VCaP (cell line): ENCODE data around the gene PTPRCAP.
A peak's percentile ranks its signal among the peaks of the same experiment; 100 is the strongest.

Source experiments
- H3K27ac ChIP-seq: fragments of 450-650 bp; 2 replicates; pipeline ENCODE4 v1.5.1; 2017
- CTCF ChIP-seq: fragments of 450-650 bp; conservative IDR thresholded peaks from 2 replicates; pipeline ENCODE4 v1.5.1; 2017; ENCODE audit warnings: mild to moderate bottlenecking, moderate library complexity

The PTPRCAP gene

GRCh38 chr11:67416416-67417335 is 20.8 kb downstream of the PTPRCAP start:
- TF ChIP-seq CTCF = no peak
- H3K27ac ChIP-seq = no peak overlapping the region; the same call in 1 of the 2 replicates

DNA sequence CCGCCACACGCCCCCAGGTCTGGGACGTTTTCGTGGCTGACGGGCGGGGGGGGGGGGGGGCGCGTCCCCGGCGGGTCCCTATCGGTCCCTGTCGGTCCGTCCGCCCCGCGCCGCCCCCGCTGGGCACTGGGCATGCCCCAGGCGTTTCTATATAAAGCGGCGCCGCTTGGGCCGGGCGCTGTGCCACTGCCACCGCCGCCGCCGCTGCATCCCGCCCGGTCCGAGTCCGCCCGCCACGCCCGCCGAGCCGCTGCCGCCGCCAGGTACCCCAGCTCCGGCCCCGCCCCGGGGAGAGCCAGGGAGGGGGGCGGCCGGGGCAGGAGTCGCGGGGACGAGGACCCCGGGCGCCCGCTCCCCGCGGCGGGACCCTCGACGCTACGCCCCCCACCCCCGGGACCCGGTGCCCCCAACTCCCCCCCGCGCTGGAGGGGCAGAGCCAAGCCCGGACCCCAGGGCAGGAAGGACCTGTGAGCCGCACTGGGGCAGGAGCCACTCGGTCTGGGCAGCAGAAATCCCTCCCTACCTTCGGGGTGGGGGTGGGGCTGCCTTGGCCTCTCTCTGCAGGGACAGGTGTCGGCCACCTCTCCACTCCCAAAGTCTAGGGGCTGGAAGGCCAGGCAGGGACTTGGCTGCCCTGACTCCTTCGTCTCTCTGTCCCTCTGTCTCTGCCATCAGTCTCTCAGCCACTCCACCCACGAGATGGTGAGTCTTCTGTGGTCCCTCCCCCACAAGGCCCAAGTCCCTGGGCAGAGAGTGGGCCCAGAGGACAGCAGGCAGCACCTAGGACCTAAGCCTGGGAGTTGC is 21.8 kb downstream of the PTPRCAP start, which contains the start of gene CARNS1:
Gene CARNS1, plus strand, starts transcription at position 178 of the 804 bp plus-strand sequence. Its CDS starts 522 bp downstream, at position 700.
- TF ChIP-seq CTCF = no peak
- peak within 1 kb of the TSS; percentile 56; the same call in 1 of the 2 replicates for H3K27ac ChIP-seq

DNA sequence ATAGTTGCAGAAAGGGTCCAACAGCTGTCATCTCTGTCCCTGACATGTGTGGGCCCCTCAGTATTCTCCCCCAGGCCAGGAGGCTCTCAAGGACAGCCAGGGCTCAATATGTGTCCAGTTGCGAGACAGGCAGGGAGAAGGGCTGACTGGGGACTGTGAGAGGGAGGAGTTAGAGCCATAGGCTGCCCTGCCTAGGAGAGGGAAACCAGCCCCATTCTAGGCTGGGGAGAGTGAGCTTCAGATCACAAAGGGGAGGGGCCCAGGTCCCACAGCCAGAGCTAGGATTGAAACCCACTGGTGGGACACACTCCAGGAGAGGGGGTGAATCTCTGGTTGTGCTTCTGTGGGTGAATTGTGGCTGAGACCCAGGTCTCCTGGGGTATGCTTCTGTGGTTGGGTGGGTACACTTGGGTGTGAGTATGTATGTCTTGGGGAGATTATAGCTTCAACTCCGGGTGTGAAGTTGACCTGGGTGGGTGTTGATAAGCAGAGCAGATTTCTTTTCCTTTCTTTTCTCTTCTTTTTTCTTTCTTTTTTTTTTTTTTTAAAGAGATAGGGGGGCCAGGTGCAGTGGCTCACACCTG is 24.1 kb downstream of the PTPRCAP start:
- no peak overlapping the region for H3K27ac ChIP-seq
- no peak for TF ChIP-seq CTCF

GRCh38 chr11:67412495-67413179 is 24.8 kb downstream of the PTPRCAP start:
- TF ChIP-seq CTCF = no peak
- H3K27ac ChIP-seq = no peak overlapping the region

GRCh38 chr11:67411785-67412152 is 25.7 kb downstream of the PTPRCAP start:
- no peak overlapping the region for H3K27ac ChIP-seq
- TF ChIP-seq CTCF = no peak

DNA sequence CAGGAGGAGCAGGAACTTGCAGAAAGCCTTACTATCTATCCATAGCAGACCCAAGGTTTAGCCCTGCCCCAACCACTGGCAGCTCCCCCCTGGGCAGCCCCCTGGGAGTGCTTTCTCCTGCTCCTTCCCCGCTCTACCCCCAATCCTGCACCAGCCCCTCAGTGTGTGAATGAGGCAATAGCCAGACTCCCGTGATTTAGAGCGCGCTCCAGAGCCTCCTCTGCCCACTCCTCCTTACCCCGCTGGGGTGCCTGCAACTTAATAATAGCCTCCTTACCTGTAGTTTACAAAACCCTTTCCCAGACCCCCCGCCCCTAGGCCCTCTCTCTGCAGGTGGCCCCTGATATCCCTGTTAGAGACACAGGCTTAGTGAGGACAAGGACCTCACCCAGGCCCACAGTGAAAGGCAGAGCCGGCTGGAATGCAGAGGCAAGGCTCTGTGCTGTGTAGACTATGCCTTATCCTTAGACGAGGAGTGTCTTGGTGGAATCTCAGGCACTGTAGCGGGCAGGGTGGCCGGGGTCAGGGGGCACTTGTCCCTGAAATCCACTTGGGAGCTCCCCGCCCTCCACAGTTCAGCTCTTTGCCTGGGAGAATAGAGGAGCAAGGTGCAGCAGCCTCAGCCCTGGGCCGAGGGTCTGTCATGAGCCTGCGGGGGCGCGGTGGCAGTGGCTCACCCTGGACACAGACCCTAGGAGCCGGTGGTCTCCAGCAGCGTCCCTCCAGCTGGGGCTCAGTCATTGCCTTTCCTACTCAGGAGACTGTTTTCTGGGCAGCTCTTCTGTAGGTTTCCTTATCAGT is 26.3 kb downstream of the PTPRCAP start:
- H3K27ac ChIP-seq = no peak overlapping the region
- no peak for TF ChIP-seq CTCF
